HepG2 (cell line): Measurements from ENCODE around the gene PEX11B. TPM values are rescaled to one million over a fixed set of nuclear protein-coding genes. Genes with fewer than 3 reads are reported as not detected.

Experiments
- GTF2F1 ChIP-seq: fragments of 150-350 bp; IDR thresholded peaks from 2 replicates; pipeline ENCODE4 v1.6.1; 2014; ENCODE audit warnings: low read length
- HDAC1 ChIP-seq: sonication (generic); formaldehyde crosslinking; IDR thresholded peaks from 2 replicates; pipeline ENCODE4 v1.5.1; 2020; ENCODE audit warnings: mild to moderate bottlenecking, missing genetic modification reagents
- JDP2 ChIP-seq: sonication (generic); formaldehyde crosslinking; IDR thresholded peaks from 2 replicates; pipeline ENCODE4 v1.8.1; 2022; ENCODE audit warnings: missing genetic modification reagents, borderline replicate concordance
- MZF1 ChIP-seq: sonication (generic); formaldehyde crosslinking; IDR thresholded peaks from 2 replicates; pipeline ENCODE4 v1.8.1; 2023; ENCODE audit warnings: mild to moderate bottlenecking, missing genetic modification reagents, borderline replicate concordance
- PAX8 ChIP-seq: sonication (generic); formaldehyde crosslinking; IDR thresholded peaks from 2 replicates; pipeline ENCODE4 v1.8.0; 2022; ENCODE audit warnings: mild to moderate bottlenecking, missing genetic modification reagents, borderline replicate concordance
- POLR2A ChIP-seq, 2 experiments: IDR thresholded peaks; 2 replicates each; pipeline ENCODE4 v1.6.1; 2011; ENCODE audit warnings: low read depth in 2 of 2, low read length in 2 of 2, mild to moderate bottlenecking in 1 of 2, moderate library complexity in 1 of 2; ENCODE audit not compliant: insufficient read depth in 1 of 2
- PRPF4 ChIP-seq: fragments of 200-400 bp; formaldehyde crosslinking; IDR thresholded peaks from 2 replicates; pipeline ENCODE4 v1.6.1; 2016; ENCODE audit warnings: low read length, low read depth; ENCODE audit not compliant: poor library complexity, severe bottlenecking
- RAD21 ChIP-seq: fragments of 450-650 bp; formaldehyde crosslinking; IDR thresholded peaks from 2 replicates; pipeline ENCODE4 v1.5.0; 2020; ENCODE audit warnings: mild to moderate bottlenecking
- REL ChIP-seq: sonication (generic); formaldehyde crosslinking; conservative IDR thresholded peaks from 2 replicates; pipeline ENCODE4 v1.8.0; 2022; ENCODE audit warnings: mild to moderate bottlenecking, missing genetic modification reagents, moderate library complexity
- SMC3 ChIP-seq: IDR thresholded peaks from 2 replicates; pipeline ENCODE4 v1.6.1; 2011; ENCODE audit warnings: low read length, improper control_type of control experiment
- THYN1 ChIP-seq: sonication (generic); formaldehyde crosslinking; IDR thresholded peaks from 2 replicates; pipeline ENCODE4 v1.8.1; 2023; ENCODE audit warnings: low read depth, mild to moderate bottlenecking, moderate library complexity, missing genetic modification reagents, borderline replicate concordance
- ZNF136 ChIP-seq: sonication (generic); formaldehyde crosslinking; IDR thresholded peaks from 2 replicates; pipeline ENCODE4 v1.8.1; 2022; ENCODE audit warnings: low read depth, mild to moderate bottlenecking, moderate library complexity, missing genetic modification reagents
- ZNF230 ChIP-seq: sonication (generic); formaldehyde crosslinking; IDR thresholded peaks from 2 replicates; pipeline ENCODE4 v1.4.0; 2020; ENCODE audit warnings: mild to moderate bottlenecking, missing genetic modification reagents
- ZNF24 ChIP-seq: fragments of 450-650 bp; IDR thresholded peaks from 2 replicates; pipeline ENCODE4 v1.6.1; 2017; ENCODE audit warnings: antibody characterized with exemption, mild to moderate bottlenecking
- ZNF567 ChIP-seq: sonication (generic); formaldehyde crosslinking; IDR thresholded peaks from 2 replicates; pipeline ENCODE4 v1.8.1; 2023; ENCODE audit warnings: mild to moderate bottlenecking, missing genetic modification reagents, borderline replicate concordance
- ZNF605 ChIP-seq: sonication (generic); formaldehyde crosslinking; IDR thresholded peaks from 2 replicates; pipeline ENCODE4 v1.8.0; 2022; ENCODE audit warnings: mild to moderate bottlenecking, missing genetic modification reagents
- ZNF703 ChIP-seq: sonication (generic); formaldehyde crosslinking; IDR thresholded peaks from 2 replicates; pipeline ENCODE4 v1.5.1; 2020; ENCODE audit warnings: missing genetic modification reagents, mild to moderate bottlenecking, moderate library complexity, borderline replicate concordance
- ZNF724P ChIP-seq: sonication (generic); formaldehyde crosslinking; IDR thresholded peaks from 2 replicates; pipeline ENCODE4 v1.8.0; 2022; ENCODE audit warnings: missing genetic modification reagents, borderline replicate concordance
- ZNF883 ChIP-seq: sonication (generic); formaldehyde crosslinking; IDR thresholded peaks from 2 replicates; pipeline ENCODE4 v1.5.1; 2020; ENCODE audit warnings: mild to moderate bottlenecking, missing genetic modification reagents; ENCODE audit errors: not compliant biosample characterization
- polyA plus RNA-seq, 8 experiments: library from polyadenylated mRNA; depleted of rRNA in 3 of 8; stranded (reverse) in 7 of 8; unstranded in 1 of 8; fragments of >200 nt; fragmentation: Illumina TruSeq in 4 of 8; extraction: Trizol in 4 of 8; gene quantifications; 2 replicates each; pipeline versions ENCODE4 v1.2.1 to v1.2.3, GENCODE V29; 2011 to 2016; ENCODE audit warnings: low read depth in 4 of 8, missing spikeins in 1 of 8, mixed read lengths in 1 of 8; ENCODE audit not compliant: insufficient read depth in 1 of 8
- total RNA-seq, 5 experiments: library from RNA; depleted of rRNA; stranded (reverse); fragments of >200 nt; fragmentation: Illumina TruSeq; extraction: Trizol; gene quantifications; 2 replicates each; pipeline ENCODE4 v1.2.3, GENCODE V29; 2016; ENCODE audit warnings: low read depth in 1 of 5
- TF ChIP-seq, protein P1 (sequence below): sonication (generic); formaldehyde crosslinking; IDR thresholded peaks from 2 replicates; pipeline ENCODE4 v1.4.0; 2020; ENCODE audit warnings: missing genetic modification reagents
- TF ChIP-seq, protein P2 (sequence below): sonication (generic); formaldehyde crosslinking; IDR thresholded peaks from 2 replicates; pipeline ENCODE4 v1.8.0; 2022; ENCODE audit warnings: mild to moderate bottlenecking, missing genetic modification reagents, moderate library complexity
- TF ChIP-seq, protein P3 (sequence below): sonication (generic); formaldehyde crosslinking; IDR thresholded peaks from 2 replicates; pipeline ENCODE4 v1.5.0; 2020; ENCODE audit warnings: missing genetic modification reagents, mild to moderate bottlenecking, borderline replicate concordance
- TF ChIP-seq, protein P4 (sequence below): sonication (generic); formaldehyde crosslinking; IDR thresholded peaks from 2 replicates; pipeline ENCODE4 v1.4.0; 2020; ENCODE audit warnings: mild to moderate bottlenecking, low read depth, missing genetic modification reagents

Gene PEX11B
- total and polyA plus RNA-seq, 2 of the 13 experiments (the other 11 are each of a cell fraction or from before 2014, with no cell fraction given): 21.6 to 48.4 TPM

DNA sequence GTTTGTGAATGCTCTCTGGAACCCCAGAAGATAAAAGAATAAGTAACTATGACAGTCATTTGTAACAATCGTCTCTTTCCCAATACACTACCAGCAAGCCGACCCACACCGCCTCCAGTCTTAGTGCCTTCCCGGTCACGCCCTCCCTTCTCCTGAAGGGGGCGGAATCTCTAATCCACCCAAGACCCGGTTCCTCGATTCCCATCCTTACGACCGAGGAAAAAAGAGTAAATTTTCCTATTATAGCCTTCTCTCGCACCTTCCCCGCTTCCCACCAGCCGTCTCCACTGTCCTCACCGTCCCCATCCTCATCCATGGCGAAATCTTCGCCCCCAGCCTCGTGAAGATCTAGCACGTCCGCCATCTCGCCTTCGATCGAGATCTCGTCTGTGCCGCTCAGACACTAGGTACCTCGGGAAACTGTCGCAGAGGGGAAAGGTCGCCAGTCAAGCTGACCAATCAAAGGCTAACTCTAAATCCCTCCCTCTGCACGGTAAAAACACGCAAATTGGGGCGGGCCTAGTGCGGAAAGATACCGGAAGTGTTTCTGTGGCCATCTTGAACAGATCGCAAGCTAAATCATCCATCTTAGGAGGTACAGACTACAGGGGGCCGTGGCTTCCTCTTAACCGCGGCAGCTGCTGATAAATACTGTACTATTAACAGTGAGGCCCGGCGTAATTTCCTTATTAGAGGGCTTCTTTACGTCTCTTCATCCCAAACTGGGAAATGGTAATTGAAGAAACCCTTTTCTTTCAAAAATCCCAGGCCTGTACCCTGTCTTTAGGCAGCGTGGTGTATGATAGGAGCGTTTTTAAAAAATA is 8.8 kb upstream of the PEX11B start, which contains the start of gene RBM8A (continued):
- TF ChIP-seq, protein P1, sequence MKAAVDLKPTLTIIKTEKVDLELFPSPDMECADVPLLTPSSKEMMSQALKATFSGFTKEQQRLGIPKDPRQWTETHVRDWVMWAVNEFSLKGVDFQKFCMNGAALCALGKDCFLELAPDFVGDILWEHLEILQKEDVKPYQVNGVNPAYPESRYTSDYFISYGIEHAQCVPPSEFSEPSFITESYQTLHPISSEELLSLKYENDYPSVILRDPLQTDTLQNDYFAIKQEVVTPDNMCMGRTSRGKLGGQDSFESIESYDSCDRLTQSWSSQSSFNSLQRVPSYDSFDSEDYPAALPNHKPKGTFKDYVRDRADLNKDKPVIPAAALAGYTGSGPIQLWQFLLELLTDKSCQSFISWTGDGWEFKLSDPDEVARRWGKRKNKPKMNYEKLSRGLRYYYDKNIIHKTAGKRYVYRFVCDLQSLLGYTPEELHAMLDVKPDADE (CRISPR knock-in tag): no peak
- TF ChIP-seq ZNF703 (CRISPR knock-in tag) (no peak), ZNF724P (CRISPR knock-in tag) (no peak), PRPF4 (no peak), THYN1 (CRISPR knock-in tag) (no peak), RAD21 (CRISPR knock-in tag) (no peak; the same call in 1 of the 2 replicates), ZNF136 (CRISPR knock-in tag) (peak; percentile 77; the same call in 1 of the 2 replicates), ZNF605 (CRISPR knock-in tag) (peak; percentile 90), ZNF883 (CRISPR knock-in tag) (peak; percentile 52), HDAC1 (CRISPR knock-in tag) (peak; percentile 95), POLR2A (IDR thresholded peaks at IDR 0.05; ENCODE audit: insufficient read depth in 1 of 2, low read depth in 2 of 2, low read length in 2 of 2) (peak; percentile 90 to 93), GTF2F1 (no peak), JDP2 (CRISPR knock-in tag) (no peak), ZNF230 (CRISPR knock-in tag) (no peak), ZNF24 (peak; percentile 23; the same call in 1 of the 2 replicates), MZF1 (CRISPR knock-in tag) (no peak), REL (no peak), PAX8 (CRISPR knock-in tag) (no peak), SMC3 (no peak), ZNF567 (0 out of 2 replicates have a peak, but pooled peaks have one; percentile 68)
- TF ChIP-seq, protein P2, sequence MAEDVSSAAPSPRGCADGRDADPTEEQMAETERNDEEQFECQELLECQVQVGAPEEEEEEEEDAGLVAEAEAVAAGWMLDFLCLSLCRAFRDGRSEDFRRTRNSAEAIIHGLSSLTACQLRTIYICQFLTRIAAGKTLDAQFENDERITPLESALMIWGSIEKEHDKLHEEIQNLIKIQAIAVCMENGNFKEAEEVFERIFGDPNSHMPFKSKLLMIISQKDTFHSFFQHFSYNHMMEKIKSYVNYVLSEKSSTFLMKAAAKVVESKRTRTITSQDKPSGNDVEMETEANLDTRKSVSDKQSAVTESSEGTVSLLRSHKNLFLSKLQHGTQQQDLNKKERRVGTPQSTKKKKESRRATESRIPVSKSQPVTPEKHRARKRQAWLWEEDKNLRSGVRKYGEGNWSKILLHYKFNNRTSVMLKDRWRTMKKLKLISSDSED (CRISPR knock-in tag): no peak
- TF ChIP-seq, protein P3, sequence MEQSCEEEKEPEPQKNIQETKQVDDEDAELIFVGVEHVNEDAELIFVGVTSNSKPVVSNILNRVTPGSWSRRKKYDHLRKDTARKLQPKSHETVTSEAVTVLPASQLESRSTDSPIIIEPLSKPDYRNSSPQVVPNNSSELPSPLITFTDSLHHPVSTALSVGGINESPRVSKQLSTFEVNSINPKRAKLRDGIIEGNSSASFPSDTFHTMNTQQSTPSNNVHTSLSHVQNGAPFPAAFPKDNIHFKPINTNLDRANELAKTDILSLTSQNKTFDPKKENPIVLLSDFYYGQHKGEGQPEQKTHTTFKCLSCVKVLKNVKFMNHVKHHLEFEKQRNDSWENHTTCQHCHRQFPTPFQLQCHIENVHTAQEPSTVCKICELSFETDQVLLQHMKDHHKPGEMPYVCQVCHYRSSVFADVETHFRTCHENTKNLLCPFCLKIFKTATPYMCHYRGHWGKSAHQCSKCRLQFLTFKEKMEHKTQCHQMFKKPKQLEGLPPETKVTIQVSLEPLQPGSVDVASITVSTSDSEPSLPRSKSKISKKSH (CRISPR knock-in tag): no peak
- TF ChIP-seq, protein P4, sequence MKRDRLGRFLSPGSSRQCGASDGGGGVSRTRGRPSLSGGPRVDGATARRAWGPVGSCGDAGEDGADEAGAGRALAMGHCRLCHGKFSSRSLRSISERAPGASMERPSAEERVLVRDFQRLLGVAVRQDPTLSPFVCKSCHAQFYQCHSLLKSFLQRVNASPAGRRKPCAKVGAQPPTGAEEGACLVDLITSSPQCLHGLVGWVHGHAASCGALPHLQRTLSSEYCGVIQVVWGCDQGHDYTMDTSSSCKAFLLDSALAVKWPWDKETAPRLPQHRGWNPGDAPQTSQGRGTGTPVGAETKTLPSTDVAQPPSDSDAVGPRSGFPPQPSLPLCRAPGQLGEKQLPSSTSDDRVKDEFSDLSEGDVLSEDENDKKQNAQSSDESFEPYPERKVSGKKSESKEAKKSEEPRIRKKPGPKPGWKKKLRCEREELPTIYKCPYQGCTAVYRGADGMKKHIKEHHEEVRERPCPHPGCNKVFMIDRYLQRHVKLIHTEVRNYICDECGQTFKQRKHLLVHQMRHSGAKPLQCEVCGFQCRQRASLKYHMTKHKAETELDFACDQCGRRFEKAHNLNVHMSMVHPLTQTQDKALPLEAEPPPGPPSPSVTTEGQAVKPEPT (CRISPR knock-in tag): no peak
